ENCODE data around the gene LRIT2. TPM values are rescaled to one million over a fixed set of nuclear protein-coding genes. Genes with fewer than 3 reads are reported as not detected.
"Not testable (repeated sequence)": the region's sequence is repeated elsewhere in the genome, so short reads cannot be mapped to it uniquely, and the experiment has no call there.

LRIT2 gene
- total and polyA plus RNA-seq, 12 donors, result not detected

GRCh38 chr10:84175436-84175835 is 49.9 kb downstream of the LRIT2 start:
- intact Hi-C loops (cut with DNase I), result no loop called here
- H3K27ac ChIP-seq, result no peak overlapping the region
- WGBS, 2 donors, result 87 to 88% methylated on average over 6 of the region's 6 CpGs
- no peaks in the 10 kb centered on the region for H3K9me3 ChIP-seq
- DNase-seq (no peak), ATAC-seq (no peak)
- no peak overlapping the region for H3K4me3 ChIP-seq
- H3K4me1 ChIP-seq, result peaks cover 0 to 7% (median 0%) of the 10 kb centered on the region in 9 donors
- TF ChIP-seq CTCF (IDR thresholded peaks at IDR 0.05), result no peak
- H3K36me3 ChIP-seq, result no peaks in the 10 kb centered on the region
- H3K27me3 ChIP-seq, result peaks cover 0 to 4% (median 0%) of the 10 kb centered on the region in 7 donors

GRCh38 chr10:84173501-84173929 is 51.8 kb downstream of the LRIT2 start, which contains the start of gene GPR15LG:
GPR15LG (plus strand) TSS chr10:84173801; CDS start chr10:84173852, 51 bp downstream.
- Histone ChIP-seq H3K9me3 (no peaks in the 10 kb centered on the region), H3K4me3 (no peak within 1 kb of the TSS), H3K4me1 (peaks cover 0 to 7% (median 0%) of the 10 kb centered on the region in 9 donors), H3K27me3 (no peaks in the 10 kb centered on the region), H3K36me3 (no peaks in the 10 kb centered on the region), H3K27ac (no peak within 1 kb of the TSS)
- 72 to 75% methylated on average over 2 of the region's 2 CpGs for WGBS, 2 donors
- DNase-seq, result no peak
- no peak for TF ChIP-seq CTCF (IDR thresholded peaks at IDR 0.05)
- intact Hi-C loops (cut with DNase I), result no loop called here
- no peak for ATAC-seq

- intact Hi-C loops (cut with DNase I), result no loop called here
- no peaks in the 10 kb centered on the region for H3K27me3 ChIP-seq
- H3K4me3 ChIP-seq, result no peak overlapping the region
- peaks cover 0 to 1% (median 0%) of the 10 kb centered on the region in 9 donors for H3K4me1 ChIP-seq
- peaks cover 0 to 2% (median 0%) of the 10 kb centered on the region in 11 donors for H3K9me3 ChIP-seq
- DNase-seq (no peak), ATAC-seq (no peak)
- WGBS, 2 donors, result 87 to 91% methylated on average over 9 of the region's 9 CpGs
- H3K27ac ChIP-seq, result no peak overlapping the region
- H3K36me3 ChIP-seq, result no peaks in the 10 kb centered on the region
- no peak for TF ChIP-seq CTCF (IDR thresholded peaks at IDR 0.05)
These were observed 52.6 kb downstream of the LRIT2 start for GRCh38 chr10:84172467-84173356.

- not testable (repeated sequence) for H3K27ac ChIP-seq, H3K4me3 ChIP-seq
- 89% methylated on average over 19 to 20 of the region's 21 CpGs for WGBS, 2 donors
These were observed 53.5 kb downstream of the LRIT2 start for GRCh38 chr10:84171700-84172466.

GRCh38 chr10:84171237-84171636 is 54.1 kb downstream of the LRIT2 start:
- H3K4me1 ChIP-seq; intact Hi-C loops (cut with DNase I); H3K27me3 ChIP-seq; H3K9me3 ChIP-seq; H3K4me3 ChIP-seq; DNase-seq; H3K36me3 ChIP-seq; ATAC-seq; H3K27ac ChIP-seq: not testable (repeated sequence)
- WGBS, 2 donors, result 85 to 88% methylated on average over 2 of the region's 2 CpGs

More at GRCh38 chr10:84171700-84172466, 53.5 kb downstream of the LRIT2 start:
- H3K36me3 ChIP-seq; ATAC-seq; H3K9me3 ChIP-seq; DNase-seq; intact Hi-C loops (cut with DNase I); H3K27me3 ChIP-seq; H3K4me1 ChIP-seq: not testable (repeated sequence)
